Transverse colon (tissue), 4 donors: Measurements from ENCODE around the gene BRF1. TPM values are rescaled to one million over a fixed set of nuclear protein-coding genes. Genes with fewer than 3 reads are reported as not detected.

ENCODE experiments used
- DNase-seq: peaks from one replicate; pipeline ENCODE4 v3.0.0-alpha.2; 2019
- H3K27ac ChIP-seq, 4 donors: fragments of 200-600 bp; sonication (generic); 2 replicates each; pipeline ENCODE4 v1.5.1; 2016 to 2018; ENCODE audit warnings: inconsistent platforms in 4 of 4
- H3K27me3 ChIP-seq: fragments of 200-600 bp; sonication (generic); 2 replicates; pipeline ENCODE4 v1.5.1; 2017; ENCODE audit warnings: inconsistent platforms
- H3K36me3 ChIP-seq, 4 donors: fragments of 200-600 bp; sonication (generic); 2 replicates each; pipeline ENCODE4 v1.5.1; 2017 to 2019; ENCODE audit warnings: inconsistent platforms in 4 of 4
- H3K4me1 ChIP-seq, 4 donors: fragments of 200-600 bp; sonication (generic); 2 replicates each; pipeline ENCODE4 v1.5.1; 2017 to 2020; ENCODE audit warnings: inconsistent platforms in 4 of 4
- H3K4me3 ChIP-seq, 4 donors: fragments of 200-600 bp; sonication (generic); 1 replicate in 1 of 4; 2 replicates in 3 of 4; pipeline versions ENCODE4 v1.5.1 to v1.6.1; 2017 to 2019; ENCODE audit warnings: inconsistent platforms in 4 of 4
- H3K9me3 ChIP-seq, 2 donors: fragments of 200-600 bp; sonication (generic); 2 replicates each; pipeline ENCODE4 v1.5.1; 2017 to 2019; ENCODE audit warnings: inconsistent platforms in 2 of 2
- CTCF ChIP-seq, 5 experiments: fragments of 200-600 bp in 3 of 5; fragments of 450-650 bp in 2 of 5; sonication (generic) in 3 of 5; IDR thresholded peaks; 1 replicate in 2 of 5; 2 replicates in 3 of 5; pipeline ENCODE4 v1.5.1; 2016 to 2017; ENCODE audit warnings: antibody characterized with exemption in 5 of 5, inconsistent platforms in 3 of 5, mild to moderate bottlenecking in 2 of 5, moderate library complexity in 1 of 5
- EP300 ChIP-seq: sonication (generic); formaldehyde crosslinking; IDR thresholded peaks from one replicate; pipeline ENCODE4 v1.6.1; 2017; ENCODE audit warnings: antibody characterized with exemption, low read depth
- POLR2A ChIP-seq: fragments of 450-650 bp; IDR thresholded peaks from one replicate; pipeline ENCODE4 v1.6.1; 2016; ENCODE audit warnings: antibody characterized with exemption, mild to moderate bottlenecking, moderate library complexity
- POLR2AphosphoS5 ChIP-seq, 3 donors: sonication (generic); formaldehyde crosslinking; IDR thresholded peaks; one replicate each; pipeline ENCODE4 v1.6.1; 2016; ENCODE audit warnings: antibody characterized with exemption in 3 of 3
- WGBS, 2 donors: methylation state at CpG; one replicate each; pipeline ENCODE4 v1.1.5; 2018; ENCODE audit warnings: low coverage in 1 of 2; 5-methylcytosine and 5-hydroxymethylcytosine counted together
- in situ Hi-C, 4 donors: fragments of 200-750 bp; cut with MboI; loops; one replicate each; pipeline versions ENCODE4 v1.15.0 to v1.15.1; 2017; ENCODE audit warnings: low sequenced_read_pairs in 3 of 4, low pct_ligation_motif_present in 1 of 4, low pct_unique_long_range_greater_than_20kb in 1 of 4
- intact Hi-C: fragments of 100-400 bp; cut with DNase I; formaldehyde crosslinking; loops from one replicate; pipeline ENCODE4 v1.15.1; 2023; ENCODE audit warnings: low total_unique reads
- total RNA-seq, 4 donors: library from RNA; depleted of rRNA; stranded (reverse); fragments of >200 nt; gene quantifications; one replicate each; pipeline ENCODE4 v1.1.0, GENCODE V29; 2016

Gene BRF1
- total RNA-seq, 4 donors from 2014 or later = 36.2 to 93.9 (median 62.6) TPM

GRCh38 chr14:105173145-105173544 lies 127.7 kb downstream of the BRF1 start:
- no peaks in the 10 kb centered on the region for H3K9me3 ChIP-seq
- H3K27ac ChIP-seq = no peak overlapping the region
- peaks cover 0 to 12% (median 7%) of the 10 kb centered on the region in 4 donors for H3K4me1 ChIP-seq
- intact Hi-C loops = no loop called here
- TF ChIP-seq CTCF (IDR thresholded peaks at IDR 0.05) (no peak), POLR2AphosphoS5 (IDR thresholded peaks at IDR 0.05) (no peak), EP300 (no peak), POLR2A (no peak)
- 88% methylated on average over 13 of the region's 13 CpGs; no CpG with 5 or more reads in 1 of the 2 donors for WGBS, 2 donors
- in situ Hi-C loops = no loop called here
- H3K27me3 ChIP-seq = peaks cover 22% of the 10 kb centered on the region
- DNase-seq = no peak
- H3K4me3 ChIP-seq = no peak overlapping the region
- no peaks in the 10 kb centered on the region for H3K36me3 ChIP-seq

GRCh38 chr14:105172476-105172875 lies 128.3 kb downstream of the BRF1 start:
- in situ Hi-C loops (no loop called here), intact Hi-C loops (no loop called here)
- no peak overlapping the region for H3K4me3 ChIP-seq
- 90% methylated on average over 7 of the region's 7 CpGs; no CpG with 5 or more reads in 1 of the 2 donors for WGBS, 2 donors
- TF ChIP-seq POLR2AphosphoS5 (IDR thresholded peaks at IDR 0.05) (no peak), CTCF (IDR thresholded peaks at IDR 0.05) (no peak), EP300 (no peak), POLR2A (no peak)
- DNase-seq = no peak
- H3K36me3 ChIP-seq = no peaks in the 10 kb centered on the region
- no peak overlapping the region for H3K27ac ChIP-seq
- H3K4me1 ChIP-seq = peaks cover 0 to 17% (median 12%) of the 10 kb centered on the region in 4 donors
- peaks cover 27% of the 10 kb centered on the region for H3K27me3 ChIP-seq
- H3K9me3 ChIP-seq = no peaks in the 10 kb centered on the region

GRCh38 chr14:105171004-105171673 lies 129.7 kb downstream of the BRF1 start:
- no peak for DNase-seq
- in situ Hi-C loops = no loop called here
- Histone ChIP-seq H3K4me1 (peaks cover 0 to 21% (median 12%) of the 10 kb centered on the region in 4 donors), H3K27me3 (peaks cover 35% of the 10 kb centered on the region), H3K9me3 (no peaks in the 10 kb centered on the region), H3K27ac (no peak overlapping the region), H3K4me3 (no peak overlapping the region), H3K36me3 (no peaks in the 10 kb centered on the region)
- intact Hi-C loops = no loop called here
- 35% methylated on average over 13 of the region's 19 CpGs; no CpG with 5 or more reads in 1 of the 2 donors for WGBS, 2 donors
- no peak for TF ChIP-seq POLR2A
- no peak for TF ChIP-seq CTCF (IDR thresholded peaks at IDR 0.05)
- no peak for TF ChIP-seq POLR2AphosphoS5 (IDR thresholded peaks at IDR 0.05)
- TF ChIP-seq EP300 = no peak

GRCh38 chr14:105169776-105170655 lies 130.8 kb downstream of the BRF1 start:
- TF ChIP-seq POLR2AphosphoS5 (IDR thresholded peaks at IDR 0.05) = no peak
- TF ChIP-seq EP300 = no peak
- no peak for TF ChIP-seq CTCF (IDR thresholded peaks at IDR 0.05)
- TF ChIP-seq POLR2A = no peak
- in situ Hi-C loops (no loop called here), intact Hi-C loops (no loop called here)
- Histone ChIP-seq H3K27ac (no peak overlapping the region), H3K27me3 (peaks cover 35% of the 10 kb centered on the region), H3K36me3 (no peaks in the 10 kb centered on the region), H3K4me1 (peaks cover 0 to 26% (median 17%) of the 10 kb centered on the region in 4 donors), H3K9me3 (no peaks in the 10 kb centered on the region), H3K4me3 (no peak overlapping the region)
- WGBS, 2 donors = 64% methylated on average over 21 of the region's 22 CpGs; no CpG with 5 or more reads in 1 of the 2 donors
- DNase-seq = no peak
